ENCODE results near the gene TENM4. TPM values are rescaled to one million over a fixed set of nuclear protein-coding genes. Genes with fewer than 3 reads are reported as not detected.

The TENM4 gene
- total and polyA plus RNA-seq, 2 of the 13 experiments (the other 11 are each of a cell fraction or from before 2014, with no cell fraction given): not detected

GRCh38 chr11:78607696-78608095 is 833.1 kb downstream of the TENM4 start:
- H3K4me3 ChIP-seq (replicated peaks in 1 of 3; ENCODE audit: insufficient read depth in 1 of 3, low read depth in 2 of 3, low read length in 3 of 3): no peak overlapping the region
- DNase-seq (ENCODE audit: low spot score): no peak
- H3K27me3 ChIP-seq (ENCODE audit: control insufficient read depth in 1 of 2, insufficient read depth in 2 of 2, low read length in 2 of 2): no peaks in the 10 kb centered on the region
- intact Hi-C loops (cut with micrococcal nuclease; ENCODE audit: unreplicated experiment): loop anchor here (10.0 kb wide), 1 partner anchor 1733 kb away; no protein-coding TSS in a partner anchor
- H3K4me2 ChIP-seq (ENCODE audit: low read depth, low read length): no peak overlapping the region
- ATAC-seq: no peak
- ChIA-PET POLR2A (no interaction called here), CTCF (ENCODE audit: low intra/inter-chr PET ratio, low total read pairs) (no interaction called here)
- TF ChIP-seq PRDM15 (CRISPR knock-in tag; IDR thresholded peaks at IDR 0.05) (no peak), ZNF713 (CRISPR knock-in tag; IDR thresholded peaks at IDR 0.05) (no peak), ZFYVE20 (CRISPR knock-in tag; IDR thresholded peaks at IDR 0.05; ENCODE audit: borderline replicate concordance, low read depth) (no peak), ZBTB40 (IDR thresholded peaks at IDR 0.05) (no peak), ZBTB40 (CRISPR knock-in tag; IDR thresholded peaks at IDR 0.05) (no peak), ZNF878 (CRISPR knock-in tag; IDR thresholded peaks at IDR 0.05) (no peak), ZNF292 (CRISPR knock-in tag; IDR thresholded peaks at IDR 0.05; ENCODE audit: borderline replicate concordance, low read depth) (no peak), POGZ (CRISPR knock-in tag; IDR thresholded peaks at IDR 0.05) (no peak)
- no TSS peak for BruUV-seq (replicated peaks)
- H3K4me1 ChIP-seq (ENCODE audit: insufficient read depth, low read length): peaks cover 18% of the 10 kb centered on the region
- H2AFZ ChIP-seq (ENCODE audit: low read length): no peak overlapping the region
- in situ Hi-C loops (cut with HindIII; ENCODE audit: extremely low pct_ligation_motif_present, low pct_unique_long_range_greater_than_20kb): no loop called here
- H4K20me1 ChIP-seq (ENCODE audit: insufficient read depth, low read length): no peaks in the 10 kb centered on the region
- no peak overlapping the region for H3K27ac ChIP-seq (ENCODE audit: extremely low read length, insufficient read depth, low read length)
- no peaks in the 10 kb centered on the region for H3K9me3 ChIP-seq (ENCODE audit: low read length)
- no peaks in the 10 kb centered on the region for H3K36me3 ChIP-seq (replicated peaks in 1 of 2; ENCODE audit: control insufficient read depth in 1 of 2, insufficient read depth in 2 of 2, low read length in 2 of 2)
- H3K9ac ChIP-seq (ENCODE audit: insufficient read depth, low read depth, low read length): no peak overlapping the region
- H3K79me2 ChIP-seq (ENCODE audit: insufficient read depth, low read length): no peaks in the 10 kb centered on the region
- no peak for FAIRE-seq

Measured in HepG2 (cell line).